Measurements from ENCODE around the gene SDC4.

GRCh38 chr20:45294003-45294368, 54.2 kb downstream of the SDC4 start:
- no peak for TF ChIP-seq CTCF (IDR thresholded peaks at IDR 0.05; ENCODE audit: low read depth, low read length)
- TF ChIP-seq MAX (IDR thresholded peaks at IDR 0.05; ENCODE audit: low read depth, low read length) = no peak
- no peak for TF ChIP-seq POLR2A (IDR thresholded peaks at IDR 0.05; ENCODE audit: extremely low read depth, insufficient read length)
